HepG2 (cell line): ENCODE data around the gene SFT2D1. TPM values are rescaled to one million over a fixed set of nuclear protein-coding genes. Genes with fewer than 3 reads are reported as not detected.

Source experiments
- AGO1 ChIP-seq: fragments of 200-400 bp; formaldehyde crosslinking; IDR thresholded peaks from 2 replicates; pipeline ENCODE4 v1.6.1; 2017; ENCODE audit warnings: mild to moderate bottlenecking, low read depth, low read length, moderate library complexity; ENCODE audit not compliant: poor library complexity, severe bottlenecking
- BRCA1 ChIP-seq: sonication (generic); formaldehyde crosslinking; IDR thresholded peaks from 2 replicates; pipeline ENCODE4 v1.4.0; 2020; ENCODE audit warnings: missing genetic modification reagents
- KDM1A ChIP-seq: IDR thresholded peaks from 2 replicates; pipeline ENCODE4 v1.6.1; 2016; ENCODE audit warnings: missing compliant biosample characterization
- NAIF1 ChIP-seq: sonication (generic); formaldehyde crosslinking; IDR thresholded peaks from 2 replicates; pipeline ENCODE4 v1.5.0; 2020; ENCODE audit warnings: mild to moderate bottlenecking, missing genetic modification reagents, borderline replicate concordance
- PHF20 ChIP-seq: sonication (generic); formaldehyde crosslinking; IDR thresholded peaks from 2 replicates; pipeline ENCODE4 v1.5.0; 2020; ENCODE audit warnings: mild to moderate bottlenecking, missing genetic modification reagents
- PHF5A ChIP-seq: IDR thresholded peaks from one replicate; pipeline ENCODE4 v1.6.1; 2018; ENCODE audit warnings: low read depth, missing genetic modification reagents; ENCODE audit not compliant: unreplicated experiment
- PRPF4 ChIP-seq: fragments of 200-400 bp; formaldehyde crosslinking; IDR thresholded peaks from 2 replicates; pipeline ENCODE4 v1.6.1; 2016; ENCODE audit warnings: low read length, low read depth; ENCODE audit not compliant: poor library complexity, severe bottlenecking
- RNF2 ChIP-seq: fragments of 450-650 bp; conservative IDR thresholded peaks from 2 replicates; pipeline ENCODE4 v1.6.1; 2016; ENCODE audit warnings: low read depth
- RORA ChIP-seq: sonication (generic); formaldehyde crosslinking; IDR thresholded peaks from 2 replicates; pipeline ENCODE4 v1.5.0; 2020; ENCODE audit warnings: mild to moderate bottlenecking, missing genetic modification reagents, moderate library complexity
- SRF ChIP-seq: IDR thresholded peaks from 2 replicates; pipeline ENCODE4 v1.6.1; 2011; ENCODE audit warnings: mild to moderate bottlenecking, low read depth, low read length, moderate library complexity
- TBP ChIP-seq: sonication (generic); formaldehyde crosslinking; IDR thresholded peaks from 2 replicates; pipeline ENCODE4 v1.5.0; 2020; ENCODE audit warnings: missing genetic modification reagents
- ZBED4 ChIP-seq: sonication (generic); formaldehyde crosslinking; IDR thresholded peaks from 2 replicates; pipeline ENCODE4 v1.4.0; 2020; ENCODE audit warnings: missing genetic modification reagents, borderline replicate concordance
- ZBTB21 ChIP-seq: sonication (generic); formaldehyde crosslinking; IDR thresholded peaks from 2 replicates; pipeline ENCODE4 v1.4.0; 2020; ENCODE audit warnings: missing genetic modification reagents
- ZNF101 ChIP-seq: sonication (generic); formaldehyde crosslinking; IDR thresholded peaks from 2 replicates; pipeline ENCODE4 v1.4.0; 2020; ENCODE audit warnings: mild to moderate bottlenecking, low read depth, missing genetic modification reagents, borderline replicate concordance
- ZNF205 ChIP-seq: IDR thresholded peaks from 2 replicates; pipeline ENCODE4 v1.6.1; 2018; ENCODE audit warnings: missing biosample characterization, missing genetic modification reagents
- ZNF276 ChIP-seq: sonication (generic); formaldehyde crosslinking; IDR thresholded peaks from 2 replicates; pipeline ENCODE4 v1.4.0; 2020; ENCODE audit warnings: mild to moderate bottlenecking, low read depth, missing genetic modification reagents
- ZNF558 ChIP-seq: sonication (generic); formaldehyde crosslinking; IDR thresholded peaks from 2 replicates; pipeline ENCODE4 v1.9.0; 2022; ENCODE audit warnings: mild to moderate bottlenecking, missing genetic modification reagents, borderline replicate concordance
- ZNF567 ChIP-seq: sonication (generic); formaldehyde crosslinking; IDR thresholded peaks from 2 replicates; pipeline ENCODE4 v1.8.1; 2023; ENCODE audit warnings: mild to moderate bottlenecking, missing genetic modification reagents, borderline replicate concordance
- ZNF724P ChIP-seq: sonication (generic); formaldehyde crosslinking; IDR thresholded peaks from 2 replicates; pipeline ENCODE4 v1.8.0; 2022; ENCODE audit warnings: missing genetic modification reagents, borderline replicate concordance
- polyA plus RNA-seq, 8 experiments: library from polyadenylated mRNA; depleted of rRNA in 3 of 8; stranded (reverse) in 7 of 8; unstranded in 1 of 8; fragments of >200 nt; fragmentation: Illumina TruSeq in 4 of 8; extraction: Trizol in 4 of 8; gene quantifications; 2 replicates each; pipeline versions ENCODE4 v1.2.1 to v1.2.3, GENCODE V29; 2011 to 2016; ENCODE audit warnings: low read depth in 4 of 8, missing spikeins in 1 of 8, mixed read lengths in 1 of 8; ENCODE audit not compliant: insufficient read depth in 1 of 8
- total RNA-seq, 5 experiments: library from RNA; depleted of rRNA; stranded (reverse); fragments of >200 nt; fragmentation: Illumina TruSeq; extraction: Trizol; gene quantifications; 2 replicates each; pipeline ENCODE4 v1.2.3, GENCODE V29; 2016; ENCODE audit warnings: low read depth in 1 of 5
- TF ChIP-seq, protein P1 (sequence below): sonication (generic); formaldehyde crosslinking; conservative IDR thresholded peaks from 2 replicates; pipeline ENCODE4 v1.4.0; 2020; ENCODE audit warnings: missing genetic modification reagents
- TF ChIP-seq, protein P2 (sequence below): sonication (generic); formaldehyde crosslinking; IDR thresholded peaks from 2 replicates; pipeline ENCODE4 v1.5.0; 2020; ENCODE audit warnings: missing genetic modification reagents

The SFT2D1 gene
- total and polyA plus RNA-seq, 2 of the 13 experiments (the other 11 are each of a cell fraction or from before 2014, with no cell fraction given): 115 to 147 TPM

GRCh38 chr6:166381733-166382499, 39.6 kb upstream of the SFT2D1 start (continued):
- 0 out of 2 replicates have a peak, but pooled peaks have one; percentile 72 for TF ChIP-seq ZNF558 (CRISPR knock-in tag)
- TF ChIP-seq ZNF205 (CRISPR knock-in tag): peak; percentile 81
- TF ChIP-seq NAIF1: no peak
- TF ChIP-seq SRF: no peak
- 0 out of 2 replicates have a peak, but pooled peaks have one; percentile 74 for TF ChIP-seq ZNF276 (CRISPR knock-in tag)
- no peak for TF ChIP-seq RNF2
- TF ChIP-seq RORA (CRISPR knock-in tag): no peak
- TF ChIP-seq, protein P1, sequence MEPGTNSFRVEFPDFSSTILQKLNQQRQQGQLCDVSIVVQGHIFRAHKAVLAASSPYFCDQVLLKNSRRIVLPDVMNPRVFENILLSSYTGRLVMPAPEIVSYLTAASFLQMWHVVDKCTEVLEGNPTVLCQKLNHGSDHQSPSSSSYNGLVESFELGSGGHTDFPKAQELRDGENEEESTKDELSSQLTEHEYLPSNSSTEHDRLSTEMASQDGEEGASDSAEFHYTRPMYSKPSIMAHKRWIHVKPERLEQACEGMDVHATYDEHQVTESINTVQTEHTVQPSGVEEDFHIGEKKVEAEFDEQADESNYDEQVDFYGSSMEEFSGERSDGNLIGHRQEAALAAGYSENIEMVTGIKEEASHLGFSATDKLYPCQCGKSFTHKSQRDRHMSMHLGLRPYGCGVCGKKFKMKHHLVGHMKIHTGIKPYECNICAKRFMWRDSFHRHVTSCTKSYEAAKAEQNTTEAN (CRISPR knock-in tag): 0 out of 2 replicates have a peak, but pooled peaks have one; percentile 50
- TF ChIP-seq ZBED4 (CRISPR knock-in tag): peak; percentile 74; the same call in 1 of the 2 replicates
- TF ChIP-seq ZBTB21: 0 out of 2 replicates have a peak, but pooled peaks have one; percentile 20
- TF ChIP-seq BRCA1 (CRISPR knock-in tag): peak; percentile 56; the same call in 1 of the 2 replicates
- TF ChIP-seq ZNF567: no peak
- 0 out of 2 replicates have a peak, but pooled peaks have one; percentile 44 for TF ChIP-seq ZNF101 (CRISPR knock-in tag)
- TF ChIP-seq PHF20: 0 out of 2 replicates have a peak, but pooled peaks have one; percentile 29
- TF ChIP-seq KDM1A (CRISPR knock-in tag): 0 out of 2 replicates have a peak, but pooled peaks have one; percentile 58
- TF ChIP-seq, protein P2, sequence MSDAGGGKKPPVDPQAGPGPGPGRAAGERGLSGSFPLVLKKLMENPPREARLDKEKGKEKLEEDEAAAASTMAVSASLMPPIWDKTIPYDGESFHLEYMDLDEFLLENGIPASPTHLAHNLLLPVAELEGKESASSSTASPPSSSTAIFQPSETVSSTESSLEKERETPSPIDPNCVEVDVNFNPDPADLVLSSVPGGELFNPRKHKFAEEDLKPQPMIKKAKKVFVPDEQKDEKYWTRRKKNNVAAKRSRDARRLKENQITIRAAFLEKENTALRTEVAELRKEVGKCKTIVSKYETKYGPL (CRISPR knock-in tag): no peak
- TF ChIP-seq PHF5A (CRISPR knock-in tag): peak; percentile 43
- no peak for TF ChIP-seq PRPF4
- no peak for TF ChIP-seq TBP
- peak; percentile 75; the same call in 1 of the 2 replicates for TF ChIP-seq ZNF724P (CRISPR knock-in tag)
- TF ChIP-seq AGO1: no peak
